Stimulated activated CD4-positive, alpha-beta T cell treated with anti-CD3 and anti-CD28 coated beads, Interleukin-4, amount 100 ng/mL, for 4 hours (primary cell): ENCODE measurements around the gene RNFT2.

ENCODE experiments used
- DNase-seq, 2 experiments: peaks; one replicate each; pipeline ENCODE4 v3.0.0-alpha.2; 2020

Gene RNFT2

DNA sequence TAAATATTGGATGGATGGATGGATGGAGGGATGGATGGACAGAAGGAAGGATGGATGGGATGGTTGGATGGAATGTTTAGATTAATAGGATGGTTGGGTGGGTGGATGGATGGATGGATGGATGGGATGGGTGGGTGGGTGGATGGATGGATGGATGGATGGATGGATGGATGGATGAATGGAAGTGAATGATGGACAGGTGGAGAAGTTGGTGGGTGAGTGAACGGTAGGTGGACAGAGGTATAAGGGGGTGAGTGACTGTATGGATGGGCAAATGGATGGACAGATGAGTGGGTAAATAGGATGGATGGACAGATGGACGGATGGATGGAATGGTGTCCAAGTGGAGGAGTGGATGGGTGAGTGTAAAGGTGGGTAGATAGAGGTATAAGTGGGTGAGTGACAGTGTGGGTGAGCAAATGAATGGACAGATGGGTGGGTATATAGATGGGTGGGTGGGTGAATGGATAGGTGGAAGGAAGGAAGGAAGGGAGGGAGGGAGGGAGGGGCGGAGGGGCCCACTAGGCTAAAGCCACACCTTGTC is 101.2 kb downstream of the RNFT2 start:
- no peak for DNase-seq

DNA sequence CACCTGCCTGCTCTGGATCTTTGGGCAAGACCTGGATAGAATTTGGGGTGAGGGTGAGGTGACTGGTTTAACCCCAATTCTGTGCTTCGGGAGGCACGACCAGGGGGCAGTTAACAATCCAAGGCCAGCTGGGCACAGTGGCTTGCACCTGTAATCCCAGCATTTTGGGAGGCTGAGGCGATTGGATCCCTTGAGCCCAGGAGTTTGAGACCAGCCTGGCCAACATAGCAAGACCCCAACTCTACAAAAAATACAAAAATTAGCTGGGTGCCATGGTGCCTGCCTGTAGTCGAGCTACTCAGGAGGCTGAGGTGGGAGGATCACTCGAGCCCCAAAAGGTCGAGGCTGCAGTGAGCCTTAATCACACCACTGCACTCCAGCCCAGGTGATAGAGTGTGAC is 105.0 kb downstream of the RNFT2 start:
- DNase-seq, result no peak

DNA sequence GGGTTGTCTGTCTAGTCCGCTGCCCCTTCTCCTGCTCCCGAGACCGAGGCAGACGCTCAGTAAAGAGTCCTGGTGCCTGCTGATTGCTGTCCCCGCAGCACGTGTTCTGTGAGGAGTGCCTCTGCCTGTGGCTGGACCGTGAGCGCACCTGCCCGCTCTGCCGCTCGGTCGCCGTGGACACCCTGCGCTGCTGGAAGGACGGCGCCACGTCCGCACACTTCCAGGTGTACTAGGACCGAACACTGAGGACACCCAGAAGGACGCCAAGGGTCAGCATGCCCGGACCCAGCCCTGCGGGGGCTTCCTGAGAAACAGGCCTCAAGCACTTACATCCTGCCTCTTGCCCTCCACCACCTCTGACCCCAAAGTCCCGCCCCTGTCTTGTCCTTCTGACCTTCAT is 111.1 kb downstream of the RNFT2 start:
- no peak for DNase-seq

- DNase-seq, result no peak
Measured at GRCh38 chr12:116852303-116852702, 114.2 kb downstream of the RNFT2 start.

DNA sequence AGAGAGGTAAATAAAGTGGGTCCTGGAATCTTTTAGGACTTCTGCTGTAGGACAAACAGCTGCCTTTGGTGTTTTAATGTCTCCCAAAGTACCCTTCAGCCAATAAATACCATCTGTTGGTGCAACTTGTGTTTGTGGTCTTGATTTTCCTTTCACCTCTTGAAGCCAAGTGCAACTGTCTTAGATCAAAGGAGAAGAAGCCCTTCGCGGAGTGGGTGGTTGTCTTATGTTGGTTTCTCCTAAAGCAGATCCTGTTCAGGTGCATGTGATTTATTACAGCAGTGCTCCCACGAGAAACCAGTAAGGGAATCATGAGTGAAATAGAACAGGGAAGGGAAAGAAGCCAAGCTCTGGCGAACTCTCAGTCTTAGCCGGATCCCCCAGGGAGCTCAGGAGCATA is 115.4 kb downstream of the RNFT2 start:
- no peak for DNase-seq

DNA sequence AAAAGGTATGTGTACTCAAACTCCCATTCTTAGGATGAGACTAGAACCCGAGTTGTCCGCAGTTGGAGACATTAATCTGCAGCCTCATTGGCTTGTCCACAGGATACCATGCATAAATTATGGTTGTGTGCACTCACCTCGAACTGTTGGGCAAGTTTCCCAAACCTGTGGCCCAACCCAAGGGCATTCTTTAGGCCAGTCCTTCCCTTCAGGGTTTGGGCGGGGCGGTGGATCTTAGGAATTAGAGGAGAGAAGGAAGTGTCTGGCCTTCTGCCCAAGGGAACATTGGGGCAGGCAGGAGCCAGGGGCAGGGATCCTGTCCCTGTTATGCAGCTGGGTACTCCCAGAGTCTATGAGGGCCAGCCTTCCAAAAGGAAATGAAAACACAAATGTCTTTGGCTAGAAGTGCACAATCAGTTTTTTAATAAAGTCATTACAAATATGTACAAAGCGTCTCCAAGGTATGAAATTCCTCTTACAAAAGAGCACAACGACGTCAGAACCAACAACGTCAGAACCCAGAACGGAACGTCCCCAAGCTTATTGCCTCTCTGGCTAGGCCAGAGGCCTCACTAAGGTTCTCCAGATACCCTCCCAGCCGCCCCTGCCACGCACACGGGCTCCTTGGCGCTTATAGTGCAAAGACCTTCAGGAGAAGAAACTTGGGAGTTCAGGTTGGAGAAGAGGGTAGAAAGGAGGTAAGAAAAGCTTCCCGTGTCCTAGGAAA is 117.8 kb downstream of the RNFT2 start:
- no peak for DNase-seq

GRCh38 chr12:116856729-116857128 is 118.6 kb downstream of the RNFT2 start:
- no peak for DNase-seq

DNA sequence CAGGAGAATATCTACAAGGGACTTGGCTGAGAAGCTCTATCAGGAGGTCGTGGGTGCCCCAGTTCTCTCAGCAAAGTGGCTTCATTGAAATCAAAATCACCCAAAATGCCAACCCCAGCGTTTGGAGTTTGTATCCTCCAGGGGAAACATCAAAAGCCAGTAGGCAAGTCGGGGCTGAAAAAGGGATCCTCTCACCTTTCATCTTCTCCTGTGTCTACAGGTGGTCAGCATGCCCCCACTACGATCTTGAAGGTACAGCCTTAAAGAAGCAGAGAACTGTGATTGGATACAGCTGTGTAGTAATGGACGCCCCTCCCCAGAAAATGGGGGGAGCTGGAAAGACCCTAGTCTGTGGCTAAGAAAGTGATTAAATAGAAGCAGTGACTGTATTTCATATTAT is 121.0 kb downstream of the RNFT2 start:
- DNase-seq, result no peak

DNA sequence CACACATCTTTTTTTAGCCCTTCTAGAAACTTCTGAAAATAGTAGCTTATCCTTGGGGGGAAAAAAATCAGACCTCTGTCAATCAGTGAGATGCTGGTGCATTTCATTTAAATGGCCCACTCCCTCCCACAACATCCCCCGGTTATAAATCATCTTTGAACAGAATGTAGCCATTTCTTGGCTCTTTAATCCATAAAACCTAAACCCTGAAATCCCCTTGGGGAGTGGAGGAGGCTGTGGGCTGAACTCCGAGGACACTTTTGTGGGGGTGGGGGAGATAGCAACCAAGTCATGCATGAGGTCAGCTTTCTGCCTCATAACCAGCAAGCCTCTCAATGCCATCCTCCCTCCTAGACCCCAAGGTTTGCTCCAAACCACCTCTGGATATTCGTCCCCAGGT is 122.1 kb downstream of the RNFT2 start:
- DNase-seq, result no peak

DNA sequence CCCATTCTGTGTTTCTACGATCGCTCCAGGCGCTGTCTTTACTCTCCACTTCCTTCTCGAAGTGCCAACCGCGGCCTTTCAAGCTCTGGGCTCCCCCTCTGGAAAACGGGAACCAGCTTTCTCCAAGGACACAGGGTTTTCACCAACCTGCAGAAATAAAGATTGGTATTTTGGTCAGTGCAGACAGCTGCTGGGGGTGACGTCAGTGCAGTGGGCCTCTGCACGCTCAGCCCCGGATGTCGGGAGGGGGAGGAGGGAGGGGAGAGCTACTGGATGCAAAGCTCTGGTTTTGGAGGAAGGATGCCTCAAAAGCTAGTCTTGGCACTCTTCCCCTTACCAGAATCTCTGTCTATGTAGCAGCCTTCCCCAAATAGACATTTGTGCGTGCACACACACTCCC is 123.2 kb downstream of the RNFT2 start:
- no peak for DNase-seq

DNA sequence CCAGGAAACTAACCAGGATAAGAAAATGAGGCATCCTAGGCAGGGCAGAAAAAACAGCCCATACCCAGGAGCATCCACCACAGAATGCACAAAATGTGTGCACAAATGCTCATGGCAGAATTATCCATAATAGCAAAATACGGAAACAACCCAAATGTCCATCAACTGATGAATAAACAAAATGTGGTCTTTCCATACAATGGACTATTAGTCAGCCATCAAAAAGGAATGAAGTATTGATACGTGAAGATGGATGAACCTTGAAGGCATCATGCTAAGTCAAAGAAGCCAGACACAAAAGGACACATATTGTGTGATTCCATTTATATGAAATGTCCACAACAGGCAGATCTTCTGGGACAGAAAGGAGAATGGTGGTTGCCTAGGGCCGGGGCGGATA is 124.1 kb downstream of the RNFT2 start:
- no peak for DNase-seq

- DNase-seq, result no peak
Measured at GRCh38 chr12:116863275-116863767, 125.2 kb downstream of the RNFT2 start.

DNA sequence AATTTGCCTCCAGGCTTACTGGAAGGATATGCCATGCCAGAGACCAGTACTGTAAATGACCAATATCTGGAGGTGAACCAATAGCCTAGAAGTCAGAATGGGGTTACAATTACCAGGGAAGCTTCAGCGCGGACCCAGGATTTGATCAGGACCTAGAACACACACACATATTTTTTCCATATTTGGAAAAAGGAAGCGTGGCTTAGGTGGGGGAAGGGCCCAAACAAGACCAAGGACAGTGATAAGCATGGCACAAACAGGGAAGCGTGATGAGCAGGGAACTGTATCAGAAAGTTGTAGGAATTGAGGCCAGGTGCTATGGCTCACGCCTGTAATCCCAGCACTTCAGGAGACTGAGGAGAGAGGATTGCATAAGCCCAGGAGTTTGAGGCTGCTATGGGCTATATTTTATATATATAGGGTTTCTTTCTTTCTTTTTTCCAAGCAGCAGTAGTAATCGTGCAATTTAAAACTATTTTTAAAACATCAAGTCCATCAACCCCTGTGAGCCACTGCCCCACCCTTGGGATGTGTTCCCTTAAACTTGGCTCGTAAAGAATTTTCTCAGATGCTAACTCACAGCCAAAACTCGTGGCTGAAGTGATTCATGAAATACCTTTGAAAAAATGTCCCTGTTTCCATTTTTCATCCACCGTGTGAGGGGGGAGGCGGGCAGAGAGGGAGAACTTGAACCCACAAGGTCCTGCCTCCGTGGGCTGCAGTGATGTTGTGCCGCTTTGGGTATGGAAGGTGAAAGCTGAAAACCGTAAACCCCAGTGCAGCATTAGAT is 126.5 kb downstream of the RNFT2 start:
- no peak for DNase-seq

DNA sequence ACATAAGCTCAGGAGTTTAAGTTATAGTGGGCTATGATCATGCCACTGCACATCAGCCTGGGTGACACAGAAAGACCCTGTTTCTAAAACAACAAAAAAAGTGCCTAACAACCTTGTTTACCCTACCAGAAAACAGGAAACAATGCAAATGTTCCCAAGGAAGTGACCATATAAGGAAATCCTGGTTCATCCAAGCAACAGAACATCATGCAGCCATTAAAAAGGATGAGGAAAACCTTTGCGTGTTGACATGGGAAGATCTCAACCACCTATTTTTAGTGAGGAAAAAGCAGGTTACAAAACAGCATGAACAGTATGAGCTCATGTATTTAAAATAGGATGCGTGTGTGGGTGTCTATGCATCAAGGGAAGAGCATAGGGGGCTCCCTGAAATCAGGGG is 129.4 kb downstream of the RNFT2 start:
- DNase-seq, result no peak

GRCh38 chr12:116870306-116870705 is 132.2 kb downstream of the RNFT2 start:
- no peak for DNase-seq

DNA sequence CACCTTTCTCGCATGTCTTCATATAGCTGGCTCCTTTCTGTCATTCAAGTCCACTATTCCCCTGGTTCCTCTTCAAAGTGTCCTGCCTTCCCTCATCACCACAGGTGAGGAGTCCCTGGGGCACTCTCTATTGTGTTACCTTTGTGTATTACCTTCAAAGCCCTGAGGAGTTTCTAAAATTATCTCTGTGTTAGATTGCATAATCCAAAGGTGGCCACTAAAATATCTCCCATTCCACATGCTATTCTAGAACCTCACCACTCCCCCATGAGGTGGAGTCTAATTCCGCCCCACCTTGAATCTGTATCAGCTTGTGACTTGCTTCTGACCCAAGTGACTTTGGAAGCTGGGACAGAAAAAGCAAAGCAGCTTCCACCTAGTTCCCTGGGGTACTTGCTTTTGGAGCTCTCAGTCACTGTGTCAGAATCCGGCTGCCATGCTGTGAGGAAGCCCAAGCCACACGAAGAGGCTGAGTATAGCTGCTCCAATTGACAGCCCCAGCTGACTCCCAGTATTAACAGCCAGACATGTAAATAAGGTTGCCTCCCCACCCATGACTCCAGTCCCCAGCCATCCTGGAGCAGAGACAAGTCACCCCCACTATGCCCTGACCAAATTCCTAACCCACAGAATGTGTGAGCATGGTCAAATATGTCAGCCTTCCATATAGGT is 136.3 kb downstream of the RNFT2 start:
- no peak for DNase-seq

DNA sequence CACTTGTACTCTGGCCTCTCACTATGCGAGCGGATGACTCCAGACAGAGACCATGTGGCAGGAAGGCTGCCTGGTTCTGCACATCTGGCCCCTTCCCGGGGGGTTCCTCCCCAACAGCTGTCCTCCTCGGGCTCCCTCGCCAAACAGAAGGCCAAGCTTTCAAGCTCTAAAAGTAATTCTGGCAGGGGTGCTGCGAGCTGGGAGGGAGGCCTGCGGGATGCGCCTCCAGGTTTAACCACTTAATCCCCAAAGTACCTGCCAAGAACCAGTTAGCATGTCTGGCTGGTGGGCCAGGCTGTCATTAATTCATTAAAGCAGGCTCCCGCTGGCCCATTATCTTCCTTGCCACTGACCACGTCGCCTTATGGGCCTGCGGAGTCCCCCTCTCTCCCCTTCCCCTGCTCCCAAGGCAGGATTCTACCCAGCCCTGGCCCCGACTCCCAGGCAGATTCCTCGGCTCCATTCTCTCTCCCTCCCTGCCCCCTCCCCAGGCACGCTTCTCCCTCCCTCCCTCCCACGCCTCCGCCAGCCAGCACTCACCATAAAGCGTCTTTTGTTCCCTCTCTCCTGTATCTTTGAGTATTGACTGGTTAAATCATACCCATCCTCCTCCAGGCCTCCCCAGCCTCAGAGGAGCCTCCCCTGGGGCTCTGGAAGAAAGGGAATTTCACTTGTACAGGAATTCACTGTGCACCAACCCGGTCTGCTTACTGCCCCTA is 138.2 kb downstream of the RNFT2 start:
- DNase-seq, result no peak

DNA sequence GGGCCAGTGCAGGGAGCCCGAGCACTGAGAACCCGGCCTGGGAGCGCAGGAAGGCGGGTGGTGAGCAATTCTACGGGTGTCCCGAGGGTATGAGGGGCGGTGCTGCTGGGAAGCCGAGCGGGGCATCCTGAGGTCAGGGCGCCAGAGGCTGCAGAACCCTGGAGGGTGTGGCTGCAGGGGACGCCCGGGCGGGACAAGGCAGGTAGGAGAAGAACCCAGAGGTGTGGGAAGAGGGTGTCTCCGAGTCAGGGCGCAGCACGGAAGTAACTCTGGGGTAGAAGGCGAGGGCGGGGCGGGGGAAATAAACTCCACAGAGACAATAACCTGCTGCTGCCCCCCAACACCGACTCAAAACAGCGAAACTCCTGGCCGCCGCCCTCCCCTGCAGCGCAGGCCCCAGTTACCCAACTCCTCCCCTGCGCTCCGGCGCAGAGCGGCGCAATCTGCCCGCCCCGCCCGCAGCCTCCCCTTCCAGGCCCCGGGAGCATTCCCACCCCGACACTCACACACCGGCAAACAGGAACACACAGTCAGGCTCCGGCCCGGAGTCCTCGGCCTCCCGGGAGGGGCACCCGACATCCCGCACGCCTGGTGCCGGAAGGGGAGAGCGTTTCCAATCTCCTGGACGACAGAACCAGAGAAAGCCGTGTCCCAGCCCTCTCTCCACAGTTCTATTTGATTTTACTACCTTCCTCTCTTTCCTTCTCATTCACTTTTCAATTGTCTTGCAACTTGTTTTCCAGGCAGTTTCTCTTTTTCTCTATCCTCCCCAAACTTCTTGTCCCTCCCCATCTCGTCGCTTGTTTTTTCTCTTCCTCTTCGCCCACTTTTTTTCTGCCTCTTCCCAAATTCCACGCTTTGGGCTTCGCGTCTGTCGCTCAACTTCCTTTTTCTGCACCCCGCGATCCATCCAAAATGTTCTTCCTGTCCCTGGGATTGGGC is 140.7 kb downstream of the RNFT2 start:
- no peak for DNase-seq

GRCh38 chr12:116879509-116880212 is 141.5 kb downstream of the RNFT2 start:
- DNase-seq, result peak in 1 of 2 experiments; percentile 14

- DNase-seq, result no peak
Measured at GRCh38 chr12:116880213-116880816, 142.2 kb downstream of the RNFT2 start.
